Fibroblast of gingiva (primary cell): ENCODE measurements around the gene COTL1.
A peak's percentile ranks its signal among the peaks of the same experiment; 100 is the strongest.

ENCODE experiments used
- DNase-seq: peaks from one replicate; pipeline ENCODE4 v3.0.0-alpha.2; 2011; ENCODE audit warnings: low read depth

Gene COTL1, protein sequence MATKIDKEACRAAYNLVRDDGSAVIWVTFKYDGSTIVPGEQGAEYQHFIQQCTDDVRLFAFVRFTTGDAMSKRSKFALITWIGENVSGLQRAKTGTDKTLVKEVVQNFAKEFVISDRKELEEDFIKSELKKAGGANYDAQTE

DNA sequence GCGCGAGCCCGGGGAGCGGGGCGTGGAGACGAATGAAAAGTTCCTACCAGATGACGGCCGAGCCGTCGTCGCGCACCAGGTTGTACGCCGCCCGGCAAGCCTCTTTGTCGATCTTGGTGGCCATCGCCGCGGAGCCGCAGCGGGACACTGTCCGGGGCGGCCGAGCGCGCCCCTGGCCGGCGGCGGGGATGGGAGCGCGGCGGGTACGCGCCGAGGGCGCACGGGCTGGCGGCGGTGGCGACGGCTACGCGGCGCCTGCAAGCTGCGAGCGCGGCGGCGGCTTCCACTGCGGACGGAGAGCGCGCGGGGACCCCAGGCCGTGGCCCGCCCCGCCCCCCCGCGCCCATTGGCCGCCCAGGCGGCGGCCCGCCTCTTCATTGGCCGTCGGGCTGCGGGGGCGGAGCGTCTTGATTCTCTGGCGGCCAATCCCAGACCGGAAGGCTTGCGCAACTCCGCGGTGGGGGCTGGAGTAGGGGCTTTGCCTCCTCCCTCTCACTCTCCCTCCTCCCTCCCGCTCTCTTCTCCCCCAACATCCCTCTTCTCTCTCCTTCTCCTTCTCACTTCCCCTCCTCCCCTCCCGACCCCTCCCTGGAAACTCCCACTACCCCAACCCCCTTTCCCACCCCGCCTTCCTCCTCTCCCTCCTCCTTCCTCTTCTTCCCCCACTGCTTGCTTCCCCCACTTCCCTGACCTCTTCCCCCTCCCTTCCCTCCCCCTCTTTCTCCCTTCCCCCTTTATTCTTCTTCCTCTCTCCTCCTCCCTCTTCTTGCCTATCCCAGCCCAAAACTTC lies at the start of gene COTL1:
Gene COTL1, minus strand, starts transcription at position 288 of the 790 bp plus-strand sequence. Its CDS starts 164 bp downstream, at position 124.
- peak; percentile 99 for DNase-seq

DNA sequence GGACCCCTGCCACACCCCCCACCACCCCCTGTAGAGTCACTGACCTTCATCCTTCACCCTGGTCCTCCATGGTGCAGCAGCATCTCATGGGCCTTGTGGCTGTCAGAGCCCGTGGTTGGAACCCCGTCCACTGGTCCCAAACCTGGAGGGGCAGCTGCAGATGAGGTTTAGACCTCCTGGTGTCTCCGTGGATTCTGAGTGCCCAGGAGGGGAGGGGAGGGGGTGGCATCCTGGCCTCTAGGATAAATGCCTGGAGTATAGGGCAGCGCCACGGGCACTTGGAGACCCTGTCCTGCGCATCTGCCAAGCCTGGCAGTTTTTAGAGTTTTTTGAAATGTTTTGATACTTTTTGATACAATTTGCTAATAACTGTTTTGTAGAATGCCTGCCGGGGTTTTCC lies 48.0 kb upstream of the COTL1 start:
- no peak for DNase-seq

DNA sequence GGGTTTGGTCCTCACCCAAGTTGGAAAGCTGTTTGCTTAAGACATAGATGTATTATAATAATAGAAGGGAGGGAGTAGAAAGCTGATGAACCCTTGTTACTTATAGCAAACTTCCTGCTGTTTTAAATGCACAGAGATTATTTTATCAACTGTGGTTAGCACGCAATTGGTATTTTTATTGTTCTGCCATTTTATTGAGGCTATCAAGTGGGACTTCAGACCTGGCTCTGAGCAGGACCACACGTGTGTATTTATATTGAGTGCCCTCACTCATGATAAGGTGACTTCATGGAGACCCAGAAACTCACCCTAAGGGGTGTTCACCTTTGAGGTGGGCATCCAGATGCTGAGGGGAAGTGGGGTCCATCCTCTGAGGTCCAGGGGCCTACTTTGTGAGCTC lies 47.5 kb upstream of the COTL1 start:
- DNase-seq, result no peak

DNA sequence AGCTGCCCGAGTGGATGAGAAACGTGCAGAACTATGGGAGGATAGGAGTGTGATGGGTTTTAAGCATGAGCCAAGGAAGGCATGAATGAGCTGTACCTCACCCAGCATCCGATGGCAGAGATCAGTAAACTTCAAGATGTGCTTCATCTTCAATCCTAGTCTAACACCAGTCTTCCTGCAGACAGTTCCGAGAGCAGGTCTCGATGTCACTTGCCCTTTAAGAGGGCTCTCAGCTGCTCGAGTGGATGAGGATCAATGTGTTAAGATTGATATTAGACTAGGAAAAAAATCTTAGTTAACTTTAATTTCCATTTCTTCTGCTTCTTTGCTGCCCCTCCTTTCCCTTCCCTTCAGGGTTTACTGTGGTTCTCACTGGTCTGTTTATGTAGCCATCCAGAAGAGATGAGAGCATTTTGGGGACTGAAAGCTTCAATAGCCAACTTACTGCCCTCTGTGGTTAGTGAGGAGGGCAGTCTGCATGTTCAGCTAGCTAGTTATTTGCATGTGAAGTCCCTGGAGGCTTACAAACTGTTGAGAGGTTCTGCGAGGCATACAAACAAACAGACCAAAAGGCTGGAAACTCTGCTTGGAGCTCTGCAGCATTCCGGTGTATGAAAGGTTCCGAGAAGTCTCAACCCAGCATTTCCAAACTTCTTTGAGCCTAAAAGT lies 45.7 kb upstream of the COTL1 start:
- DNase-seq, result peak; percentile 29

DNA sequence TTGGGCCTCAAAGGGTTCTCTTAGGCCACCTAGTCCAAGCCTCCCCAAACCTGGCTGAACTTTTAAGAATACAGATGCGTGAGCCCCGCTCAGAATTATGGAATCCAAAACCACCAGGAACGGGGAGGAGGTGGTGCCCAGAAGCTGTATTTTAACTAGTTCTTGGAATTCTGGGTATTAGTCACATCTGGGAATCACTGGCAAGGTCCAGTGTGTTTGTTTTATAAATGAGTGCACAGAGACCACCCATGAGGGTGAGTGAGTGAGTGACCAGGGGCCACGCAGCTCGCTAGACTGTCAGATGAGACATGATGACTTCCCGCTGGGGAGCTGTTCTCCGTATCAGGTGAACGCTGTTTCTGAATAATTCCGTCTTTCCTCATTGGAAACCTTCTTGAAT lies 44.6 kb upstream of the COTL1 start:
- no peak for DNase-seq

DNA sequence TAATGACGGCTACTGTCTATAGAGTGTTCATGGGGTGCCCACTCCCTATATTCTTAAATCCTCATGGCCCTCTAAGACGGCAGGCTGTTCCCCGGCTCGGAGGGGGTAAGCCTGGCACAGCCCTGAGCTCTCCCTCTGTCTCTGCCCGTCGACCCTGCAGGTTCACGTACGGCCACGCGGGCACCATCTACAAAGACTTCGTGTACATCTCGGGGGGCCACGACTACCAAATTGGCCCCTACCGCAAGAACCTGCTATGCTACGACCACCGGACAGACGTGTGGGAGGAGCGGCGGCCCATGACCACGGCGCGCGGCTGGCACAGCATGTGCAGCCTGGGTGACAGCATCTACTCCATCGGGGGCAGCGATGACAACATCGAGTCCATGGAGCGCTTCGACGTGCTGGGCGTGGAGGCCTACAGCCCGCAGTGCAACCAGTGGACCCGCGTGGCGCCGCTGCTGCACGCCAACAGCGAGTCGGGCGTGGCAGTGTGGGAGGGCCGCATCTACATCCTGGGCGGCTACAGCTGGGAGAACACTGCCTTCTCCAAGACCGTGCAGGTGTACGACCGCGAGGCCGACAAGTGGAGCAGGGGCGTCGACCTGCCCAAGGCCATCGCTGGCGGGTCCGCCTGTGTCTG lies 43.7 kb upstream of the COTL1 start:
- DNase-seq, result no peak

DNA sequence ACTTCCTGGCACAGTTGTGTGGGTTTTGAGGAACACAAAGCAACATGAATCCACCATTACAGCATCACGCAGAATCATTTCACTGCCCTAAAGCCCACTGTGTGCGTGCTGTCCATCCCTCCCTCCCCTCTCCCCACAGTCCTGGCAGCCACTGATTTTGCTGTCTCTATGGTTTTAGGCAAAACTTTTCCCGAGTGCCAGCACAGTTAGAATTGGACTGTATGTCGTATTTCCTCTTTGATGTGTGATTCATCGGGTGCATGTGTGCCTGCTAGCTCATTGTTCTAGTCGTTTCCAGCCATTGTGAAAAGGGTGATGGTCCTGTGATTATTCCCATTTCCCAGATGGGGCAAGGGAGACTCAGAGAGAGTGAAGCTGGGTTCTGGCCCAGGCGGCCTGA lies 43.1 kb upstream of the COTL1 start:
- no peak for DNase-seq

DNA sequence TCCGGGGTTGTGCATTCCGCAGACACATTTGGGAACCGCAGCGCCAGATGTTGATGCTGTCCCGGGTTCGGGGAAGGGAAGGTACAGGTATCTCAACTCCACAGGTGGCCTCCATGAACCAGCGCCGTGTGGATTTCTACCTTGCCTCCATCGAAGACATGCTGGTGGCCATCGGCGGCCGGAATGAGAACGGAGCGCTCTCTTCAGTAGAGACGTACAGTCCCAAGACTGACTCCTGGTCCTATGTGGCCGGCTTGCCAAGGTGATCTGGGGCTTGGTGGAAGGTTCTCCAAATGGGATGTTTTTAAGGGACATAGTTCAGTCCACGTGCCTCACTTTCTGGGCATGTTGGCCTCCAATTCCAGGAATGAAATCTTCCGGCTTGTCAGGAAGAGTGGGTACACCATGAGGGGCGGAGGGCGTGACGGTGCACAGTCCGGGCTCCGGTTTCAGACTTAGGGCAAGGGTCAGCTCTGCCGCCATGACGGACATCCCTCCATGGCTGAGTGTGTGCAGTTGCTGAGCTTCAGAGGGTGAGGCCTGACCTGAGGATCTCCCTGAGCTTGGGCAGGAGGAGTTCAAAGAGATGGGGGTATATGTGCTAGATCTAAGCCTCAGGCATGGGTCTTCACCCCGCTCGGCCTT lies 41.9 kb upstream of the COTL1 start:
- no peak for DNase-seq

DNA sequence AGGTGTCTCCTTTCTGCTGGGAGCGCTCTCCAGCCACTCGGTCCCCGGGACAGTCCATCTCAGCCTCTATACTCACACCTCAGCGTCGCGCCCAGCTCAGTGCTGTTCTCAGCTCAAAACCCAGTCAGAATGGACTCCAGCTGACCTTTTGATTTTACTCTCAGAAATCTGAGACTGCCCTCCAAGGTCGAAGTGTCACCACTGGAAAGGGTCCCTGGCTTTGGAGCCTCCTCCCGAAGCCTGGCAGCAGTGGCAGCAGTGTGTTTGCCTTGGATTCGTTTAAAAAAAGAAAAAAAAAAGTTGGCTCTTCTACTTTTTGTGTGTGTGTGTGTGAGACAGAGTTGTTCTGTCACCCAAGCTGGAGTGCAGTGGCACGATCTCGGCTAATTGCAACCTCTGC lies 40.8 kb upstream of the COTL1 start:
- no peak for DNase-seq

DNA sequence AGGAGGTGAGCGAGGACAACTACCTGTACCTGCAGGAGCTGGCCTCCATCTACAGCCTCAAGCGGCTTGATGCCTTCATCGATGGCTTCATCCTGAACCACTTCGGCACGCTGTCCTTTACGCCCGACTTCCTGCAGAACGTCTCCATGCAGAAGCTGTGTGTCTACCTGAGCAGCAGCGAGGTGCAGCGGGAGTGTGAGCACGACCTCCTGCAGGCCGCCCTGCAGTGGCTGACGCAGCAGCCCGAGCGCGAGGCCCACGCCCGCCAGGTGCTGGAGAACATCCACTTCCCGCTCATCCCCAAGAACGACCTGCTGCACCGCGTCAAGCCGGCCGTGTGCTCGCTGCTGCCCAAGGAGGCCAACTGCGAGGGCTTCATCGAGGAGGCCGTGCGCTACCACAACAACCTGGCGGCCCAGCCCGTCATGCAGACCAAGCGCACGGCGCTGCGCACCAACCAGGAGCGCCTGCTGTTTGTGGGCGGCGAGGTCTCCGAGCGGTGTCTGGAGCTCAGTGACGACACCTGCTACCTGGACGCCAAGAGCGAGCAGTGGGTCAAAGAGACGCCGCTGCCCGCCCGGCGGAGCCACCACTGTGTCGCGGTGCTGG lies 39.5 kb upstream of the COTL1 start:
- no peak for DNase-seq

DNA sequence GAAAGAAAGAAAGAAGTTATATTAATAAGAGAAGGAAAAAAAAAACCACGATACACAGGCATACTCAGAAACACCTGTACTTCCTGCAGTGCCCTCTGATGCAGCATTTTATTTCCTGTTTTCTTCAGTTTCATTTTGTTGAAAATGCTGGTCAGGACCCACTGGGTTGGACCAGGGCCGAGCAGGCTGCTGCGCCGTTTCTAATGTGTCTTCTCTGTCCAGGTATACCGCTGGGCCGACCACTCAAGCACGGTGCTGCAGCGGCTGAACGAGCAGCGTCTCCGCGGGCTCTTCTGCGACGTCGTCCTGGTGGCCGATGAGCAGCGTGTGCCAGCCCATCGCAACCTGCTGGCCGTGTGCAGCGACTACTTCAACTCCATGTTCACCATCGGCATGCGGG lies 38.8 kb upstream of the COTL1 start:
- DNase-seq, result no peak

DNA sequence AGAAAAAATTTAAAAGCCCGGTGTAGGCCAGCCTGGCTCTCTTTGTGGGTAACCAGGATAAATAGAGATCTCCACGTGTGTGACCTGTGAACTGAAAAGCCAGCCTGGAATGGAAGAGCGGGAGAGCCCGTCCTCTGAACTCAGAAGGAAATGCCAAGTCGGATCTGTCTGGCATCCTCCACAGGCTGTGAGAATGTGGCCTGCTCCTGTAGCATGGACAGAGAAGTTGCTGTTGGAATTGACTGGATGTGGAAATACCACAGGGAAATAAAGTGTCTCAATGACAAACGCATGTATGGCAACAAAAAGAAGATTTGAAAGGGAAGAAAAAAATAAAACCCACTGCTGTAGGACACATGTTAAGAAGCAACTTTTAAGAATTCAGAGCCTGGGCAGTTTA lies 37.1 kb upstream of the COTL1 start:
- no peak for DNase-seq

DNA sequence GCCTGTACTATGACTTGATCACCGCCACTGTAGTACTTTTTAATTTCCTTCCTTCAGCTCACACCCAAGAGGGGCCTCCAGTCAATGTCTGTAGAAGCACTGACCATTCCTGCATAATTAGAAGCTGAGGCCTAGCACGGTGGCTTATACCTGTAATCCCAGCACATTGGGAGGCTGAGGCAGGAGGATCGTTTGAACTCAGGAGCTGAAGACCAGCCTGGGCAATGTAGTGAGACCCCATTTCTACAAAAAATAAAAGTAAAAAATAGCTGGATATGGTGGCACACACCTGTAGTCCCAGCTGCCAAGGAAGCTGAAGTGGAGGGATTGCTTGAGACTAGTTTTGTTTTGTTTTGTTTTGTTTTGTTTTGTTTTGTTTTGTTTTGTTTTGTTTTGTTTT lies 36.4 kb upstream of the COTL1 start:
- DNase-seq, result no peak

DNA sequence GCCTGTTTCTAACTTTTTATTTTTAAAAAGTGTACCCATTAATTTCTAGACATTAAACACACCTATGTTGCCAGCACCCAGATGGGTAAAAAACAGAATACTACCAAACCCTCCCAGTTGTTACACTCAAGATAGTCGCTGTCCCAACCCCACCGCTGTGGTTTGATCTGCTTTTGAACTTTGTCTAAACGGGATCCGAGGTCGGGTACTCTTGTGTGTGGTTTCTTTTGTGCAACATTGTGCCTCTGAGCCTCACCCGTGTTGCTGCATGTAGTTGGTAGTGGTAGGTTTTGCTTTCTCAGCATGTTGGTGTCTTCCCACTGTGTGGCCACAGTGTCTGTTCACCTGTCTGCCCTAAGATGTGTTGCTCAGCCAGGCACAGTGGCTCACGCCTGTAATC lies 34.7 kb upstream of the COTL1 start:
- DNase-seq, result no peak

DNA sequence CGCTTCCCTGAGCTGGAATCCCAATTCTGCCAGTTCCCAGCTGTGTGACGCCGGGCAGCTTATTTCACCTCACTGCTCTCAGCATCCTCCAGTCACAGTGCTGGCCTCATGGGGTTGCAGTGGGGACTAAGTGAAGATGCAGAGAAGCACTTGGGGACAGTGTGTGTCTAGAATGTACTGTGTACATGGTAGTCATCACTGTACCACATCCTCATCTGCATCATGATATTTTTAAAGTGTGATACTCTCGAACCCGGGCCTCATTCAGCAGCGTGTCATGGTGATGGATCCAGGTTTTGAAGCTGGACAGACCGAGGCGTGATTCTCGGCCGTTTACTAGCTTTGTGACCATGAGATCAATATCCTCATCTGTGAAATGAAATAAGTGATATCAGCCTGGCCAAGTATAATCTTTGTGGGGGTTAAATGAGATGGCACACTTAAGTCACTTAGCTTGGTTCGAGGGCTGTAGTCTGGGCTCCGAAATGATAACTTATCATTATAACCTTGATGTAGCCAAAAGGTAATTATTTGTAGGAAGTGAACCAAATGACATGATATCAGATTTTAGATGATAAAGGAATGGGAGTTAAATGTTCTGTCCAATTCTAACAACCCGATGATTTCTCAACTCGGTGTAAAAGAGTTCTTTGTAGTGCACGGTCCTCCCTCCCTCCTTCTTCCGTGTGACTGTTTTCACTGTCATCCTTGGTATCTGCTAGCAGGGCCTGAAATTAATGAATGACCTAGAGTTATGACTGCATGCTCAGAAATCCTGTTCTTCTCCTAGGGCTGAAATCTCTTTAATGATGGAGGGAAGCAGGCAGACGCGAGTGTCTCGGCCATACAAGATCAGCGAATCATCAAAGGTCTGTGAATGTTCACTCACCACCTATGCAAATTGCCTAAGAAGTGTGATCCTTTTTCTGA lies 32.4 kb upstream of the COTL1 start:
- DNase-seq, result peak; percentile 36

DNA sequence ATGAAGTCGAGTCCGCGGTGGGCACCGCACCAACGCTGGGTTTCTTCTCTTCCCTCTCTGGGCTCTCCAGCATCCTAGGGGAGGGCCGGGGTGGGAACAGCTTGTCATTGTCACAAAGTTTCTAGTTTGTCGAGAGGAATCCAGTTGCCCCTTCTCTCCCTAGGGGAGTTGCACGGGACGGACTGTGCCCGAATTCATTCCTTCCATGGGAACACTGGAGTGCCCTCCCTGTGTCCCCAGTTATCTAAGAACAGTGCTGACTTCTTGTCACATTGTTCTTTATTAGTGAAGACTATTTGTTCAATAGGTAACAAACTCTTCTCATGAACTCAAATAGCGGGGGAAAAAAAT lies 31.6 kb upstream of the COTL1 start:
- no peak for DNase-seq

DNA sequence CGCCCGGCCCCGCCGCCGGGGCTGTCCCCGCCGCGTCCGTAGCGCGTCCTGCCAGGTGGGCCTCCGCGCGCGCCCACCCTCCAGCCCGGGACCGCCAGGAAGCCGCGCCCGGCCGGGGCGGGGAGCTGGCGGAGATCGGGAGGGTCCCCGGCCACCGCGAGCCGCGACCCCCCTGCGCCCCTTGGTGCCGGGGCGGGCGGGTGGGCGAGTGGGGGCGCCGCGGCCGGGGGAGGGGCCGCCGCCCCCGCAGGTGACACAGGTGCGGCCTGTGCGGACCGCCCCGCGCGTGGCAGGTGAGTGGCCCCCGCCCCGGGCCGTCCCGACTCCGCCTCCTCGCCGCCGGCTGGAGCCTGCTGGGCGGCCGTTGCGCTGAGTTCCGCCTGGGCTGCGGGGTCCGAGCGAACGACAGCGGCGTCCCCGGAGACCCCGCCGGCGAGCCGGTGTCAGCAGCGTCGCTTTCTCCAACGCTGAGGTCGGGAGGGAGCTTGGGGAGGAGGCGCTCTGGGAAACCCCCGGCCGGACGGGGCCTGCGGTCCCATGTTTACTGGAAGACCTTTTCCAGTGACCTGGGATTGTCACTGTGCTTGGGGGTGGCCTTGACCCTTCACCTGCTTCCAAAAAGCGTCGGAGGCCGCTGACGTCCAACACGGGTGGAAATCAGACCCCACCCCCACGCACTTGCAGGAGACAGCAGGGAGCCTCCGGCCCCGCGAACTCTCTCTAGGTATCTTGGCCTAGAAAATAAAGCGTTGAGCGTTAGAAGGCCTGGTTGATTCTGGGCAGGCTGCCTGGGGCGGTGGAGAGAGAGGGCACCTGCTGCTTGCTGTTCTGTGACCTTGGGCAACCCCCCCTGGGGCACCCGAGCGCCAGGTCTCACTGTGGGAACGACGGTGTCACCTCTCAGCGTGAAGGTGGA lies 31.0 kb upstream of the COTL1 start:
- no peak for DNase-seq

DNA sequence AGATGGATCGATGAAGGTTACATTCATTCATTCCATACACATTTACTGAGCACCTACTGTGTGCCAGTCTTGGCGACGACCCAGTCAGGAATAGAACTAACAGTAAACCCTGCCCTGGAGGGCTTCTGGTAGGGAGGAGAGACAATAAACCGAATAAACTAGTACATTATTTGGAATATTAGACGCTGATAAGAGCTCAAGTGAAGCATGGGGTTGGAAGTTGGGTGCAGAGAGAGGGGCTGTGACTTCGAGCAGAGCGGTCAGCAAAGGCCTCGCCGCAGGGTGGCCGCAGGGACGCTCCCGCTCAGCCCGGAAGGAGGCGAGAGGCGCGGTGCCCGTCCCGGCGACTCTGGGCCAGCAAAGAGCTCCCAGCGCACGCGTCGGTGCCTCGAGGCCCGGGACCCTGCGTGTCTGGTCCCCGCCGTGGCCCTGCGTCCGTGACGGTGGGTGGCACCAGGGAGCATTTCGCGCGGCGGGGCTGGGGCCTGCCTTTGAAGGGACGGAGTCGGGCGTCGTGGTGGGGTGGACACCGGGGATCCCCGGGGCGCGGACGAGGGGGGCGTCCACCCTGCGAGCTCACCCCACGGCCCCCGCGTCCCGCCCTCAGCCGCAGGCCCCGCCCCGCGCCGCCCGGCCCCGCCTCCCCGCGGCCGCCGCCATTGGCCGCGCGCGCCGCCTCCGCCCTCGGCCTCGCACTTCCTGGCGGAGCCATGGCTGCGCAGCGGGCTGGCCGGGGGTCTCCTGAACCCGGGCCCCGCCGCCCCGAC lies 30.1 kb upstream of the COTL1 start, which contains the start of gene KLHL36:
Gene KLHL36, plus strand, starts transcription at position 684 of the 767 bp plus-strand sequence. CDS start 2,357 bp downstream, outside the sequence.
- no peak for DNase-seq

DNA sequence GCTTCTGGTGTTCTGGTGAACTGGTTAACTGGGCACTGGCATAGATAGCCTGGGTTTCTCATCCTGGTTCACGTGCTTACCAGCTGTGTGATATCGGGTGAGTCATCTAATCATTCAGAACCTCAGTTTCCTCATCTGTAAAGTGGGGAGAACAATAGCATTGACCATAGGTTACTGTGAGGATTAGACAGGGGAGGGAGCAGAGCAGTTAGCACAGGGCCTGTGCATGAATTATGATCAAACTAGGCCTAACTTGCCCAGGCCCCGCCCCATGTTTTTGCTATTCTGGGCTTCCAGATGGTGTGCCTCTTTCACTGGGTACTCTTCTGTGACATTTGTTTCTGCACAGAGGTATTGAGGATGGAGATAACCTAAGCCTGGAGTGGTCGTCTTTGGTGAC lies 25.8 kb upstream of the COTL1 start:
- no peak for DNase-seq
